CD4-positive, alpha-beta T cell treated with Interleukin-2 at 100 ng/mL for 4 hours (primary cell): ENCODE measurements around the gene HMGXB3.

ENCODE experiments used
- DNase-seq: peaks from one replicate; pipeline ENCODE4 v3.0.0-alpha.2; 2020; ENCODE audit warnings: low spot score

HMGXB3 gene

GRCh38 chr5:149990518-149991376 lies 9.8 kb upstream of the HMGXB3 start:
- DNase-seq: peak; percentile 77

- no peak for DNase-seq
Measured at GRCh38 chr5:149993471-149993870, 7.1 kb upstream of the HMGXB3 start.

GRCh38 chr5:149995385-149996204 lies 4.9 kb upstream of the HMGXB3 start:
- no peak for DNase-seq

GRCh38 chr5:149996205-149996890 lies 4.2 kb upstream of the HMGXB3 start:
- no peak for DNase-seq

GRCh38 chr5:149998281-149998680 lies 2.3 kb upstream of the HMGXB3 start:
- DNase-seq: no peak

- DNase-seq: no peak
Measured at GRCh38 chr5:149999359-149999758, 1.2 kb upstream of the HMGXB3 start.

- DNase-seq: no peak
Measured at GRCh38 chr5:149999866-150000255, 678 bp upstream of the HMGXB3 start.

GRCh38 chr5:150000990-150001659 lies 586 bp downstream of the HMGXB3 start:
- peak; percentile 19 for DNase-seq

GRCh38 chr5:150001660-150002486 lies 1.3 kb downstream of the HMGXB3 start:
- peak; percentile 74 for DNase-seq

- no peak for DNase-seq
Measured at GRCh38 chr5:150006318-150006717, 5.8 kb downstream of the HMGXB3 start.

GRCh38 chr5:150007050-150007449 lies 6.5 kb downstream of the HMGXB3 start:
- no peak for DNase-seq

GRCh38 chr5:150009671-150010387 lies 9.3 kb downstream of the HMGXB3 start:
- no peak for DNase-seq

- DNase-seq: no peak
Measured at GRCh38 chr5:150013931-150014330, 13.4 kb downstream of the HMGXB3 start.

- DNase-seq: no peak
Measured at GRCh38 chr5:150014456-150014855, 13.9 kb downstream of the HMGXB3 start.

GRCh38 chr5:150015415-150015814 lies 14.9 kb downstream of the HMGXB3 start:
- DNase-seq: no peak

GRCh38 chr5:150016537-150016936 lies 16.0 kb downstream of the HMGXB3 start:
- DNase-seq: no peak

GRCh38 chr5:150017226-150018005 lies 16.9 kb downstream of the HMGXB3 start:
- DNase-seq: no peak

GRCh38 chr5:150020249-150020648 lies 19.7 kb downstream of the HMGXB3 start:
- DNase-seq: no peak

GRCh38 chr5:150021491-150022157 lies 21.1 kb downstream of the HMGXB3 start:
- DNase-seq: no peak
